H1 (cell line): ENCODE results near the gene PDE4D. TPM values are rescaled to one million over a fixed set of nuclear protein-coding genes. Genes with fewer than 3 reads are reported as not detected.

Experiments
- ASH2L ChIP-seq: fragments of 200-600, 300-600 bp; sonication (generic); IDR thresholded peaks from one replicate; pipeline ENCODE4 v1.7.1; 2017; ENCODE audit warnings: low read length
- BRCA1 ChIP-seq: IDR thresholded peaks from 2 replicates; pipeline ENCODE4 v1.6.1; 2012; ENCODE audit warnings: low read depth, low read length, improper control_type of control experiment
- MAFK ChIP-seq: IDR thresholded peaks from 2 replicates; pipeline ENCODE4 v1.6.1; 2012; ENCODE audit warnings: low read depth, mild to moderate bottlenecking, improper control_type of control experiment, low read length
- PHF8 ChIP-seq: fragments of 200-600 bp; sonication (generic); conservative IDR thresholded peaks from 2 replicates; pipeline ENCODE4 v1.7.1; 2012; ENCODE audit warnings: low read depth, mild to moderate bottlenecking, inconsistent platforms, low read length, moderate library complexity
- polyA plus RNA-seq, 7 experiments: library from polyadenylated mRNA; depleted of rRNA in 3 of 7; stranded (reverse) in 5 of 7; unstranded in 2 of 7; fragments of >200 nt in 5 of 7; fragments of 200-250 nt in 2 of 7; gene quantifications; 1 replicate in 5 of 7; 2 replicates in 1 of 7; 4 replicates in 1 of 7; pipeline versions ENCODE4 v1.2.1 to v1.2.3, GENCODE V29; 2011 to 2013; ENCODE audit warnings: missing spikeins in 2 of 7, mixed read lengths in 2 of 7
- total RNA-seq: library from RNA; stranded (reverse); fragmentation: NEBNext Ultra II Directional; extraction: Animal tissue kit (Norgen Biotek cat#: 25700); gene quantifications from 2 replicates; pipeline ENCODE4 v1.2.1, GENCODE V29; 2021
- TF ChIP-seq, protein P1 (sequence below): IDR thresholded peaks from 2 replicates; pipeline ENCODE4 v1.6.1; 2012; ENCODE audit warnings: low read length, inconsistent platforms

PDE4D gene
- total and polyA plus RNA-seq, 2 of the 8 experiments (the other 6 are each of a cell fraction or from before 2014, with no cell fraction given): 2.3 to 3.7 TPM

DNA sequence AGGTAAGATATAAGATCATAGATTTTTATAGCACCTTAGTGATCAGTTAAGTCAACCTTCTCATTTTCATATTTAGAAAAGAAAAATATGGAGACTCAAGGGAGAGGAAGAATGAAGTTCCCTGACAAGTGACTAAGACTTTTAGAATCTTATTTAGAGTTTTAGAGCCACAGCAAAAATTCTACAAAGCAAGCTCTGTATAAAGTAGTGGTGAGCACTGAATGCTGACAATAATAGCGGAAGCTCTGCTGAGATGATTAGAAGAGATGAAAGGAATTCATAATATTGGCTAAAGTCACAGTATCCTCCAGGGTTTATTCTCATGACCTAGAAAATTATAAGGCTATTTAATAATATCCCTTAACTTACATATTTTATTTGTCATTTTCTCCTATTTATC lies 316.0 kb downstream of the PDE4D start (continued):
- TF ChIP-seq PHF8 (no peak), BRCA1 (no peak), MAFK (no peak), ASH2L (no peak)
- TF ChIP-seq, protein P1, sequence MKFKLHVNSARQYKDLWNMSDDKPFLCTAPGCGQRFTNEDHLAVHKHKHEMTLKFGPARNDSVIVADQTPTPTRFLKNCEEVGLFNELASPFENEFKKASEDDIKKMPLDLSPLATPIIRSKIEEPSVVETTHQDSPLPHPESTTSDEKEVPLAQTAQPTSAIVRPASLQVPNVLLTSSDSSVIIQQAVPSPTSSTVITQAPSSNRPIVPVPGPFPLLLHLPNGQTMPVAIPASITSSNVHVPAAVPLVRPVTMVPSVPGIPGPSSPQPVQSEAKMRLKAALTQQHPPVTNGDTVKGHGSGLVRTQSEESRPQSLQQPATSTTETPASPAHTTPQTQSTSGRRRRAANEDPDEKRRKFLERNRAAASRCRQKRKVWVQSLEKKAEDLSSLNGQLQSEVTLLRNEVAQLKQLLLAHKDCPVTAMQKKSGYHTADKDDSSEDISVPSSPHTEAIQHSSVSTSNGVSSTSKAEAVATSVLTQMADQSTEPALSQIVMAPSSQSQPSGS: no peak
